ENCODE measurements around the gene PAK1. TPM values are rescaled to one million over a fixed set of nuclear protein-coding genes. Genes with fewer than 3 reads are reported as not detected.

The PAK1 gene
- polyA plus RNA-seq, 1 donor (not counting 4 experiments of a cell fraction or from before 2014, with no cell fraction given) = 78.2 TPM

GRCh38 chr11:77397631-77398030 is 76.3 kb downstream of the PAK1 start:
- TF ChIP-seq EZH2 (IDR thresholded peaks at IDR 0.05; ENCODE audit: low read length) = no peak
- no peak for TF ChIP-seq CTCF (optimal IDR thresholded peaks at IDR 0.05 in 1 of 3, IDR thresholded peaks at IDR 0.05 in 1 of 3, conservative IDR thresholded peaks at IDR 0.05 in 1 of 3; ENCODE audit: extremely low read depth in 1 of 3, insufficient read depth in 2 of 3, low read length in 3 of 3)
- Histone ChIP-seq H3K4me3 (ENCODE audit: control insufficient read depth in 2 of 3, extremely low read depth in 1 of 3, insufficient read depth in 2 of 3, low read depth in 1 of 3, low read length in 3 of 3) (no peak overlapping the region), H3K9ac (ENCODE audit: control insufficient read depth, extremely low read depth, insufficient read depth, low read length) (no peak overlapping the region), H2AFZ (ENCODE audit: control insufficient read depth, low read length) (no peak overlapping the region), H3K36me3 (ENCODE audit: control insufficient read depth in 2 of 2, extremely low read depth in 1 of 2, insufficient read depth in 2 of 2, low read length in 2 of 2) (no peaks in the 10 kb centered on the region), H3K79me2 (ENCODE audit: control insufficient read depth, insufficient read depth, low read length) (peaks cover 45% of the 10 kb centered on the region), H3K4me1 (ENCODE audit: control insufficient read depth, extremely low read depth, insufficient read depth, low read length) (peaks cover 30% of the 10 kb centered on the region), H3K9me3 (ENCODE audit: control insufficient read depth, low read depth, low read length) (no peaks in the 10 kb centered on the region), H3K27ac (ENCODE audit: control insufficient read depth, insufficient read depth, low read length) (no peak overlapping the region), H4K20me1 (ENCODE audit: control insufficient read depth, extremely low read depth, insufficient read depth, low read length) (no peaks in the 10 kb centered on the region), H3K27me3 (ENCODE audit: control insufficient read depth, extremely low read depth, insufficient read depth, low read length) (no peaks in the 10 kb centered on the region), H3K9me1 (ENCODE audit: control insufficient read depth, extremely low read depth, insufficient read depth, low read length) (no peaks in the 10 kb centered on the region), H3K4me2 (ENCODE audit: control insufficient read depth, extremely low read depth, insufficient read depth, low read depth, low read length) (no peak overlapping the region)
- dilution Hi-C loops (cut with MboI; ENCODE audit: extremely low pct_ligation_motif_present, low sequenced_read_pairs) = no loop called here
- DNase-seq (ENCODE audit: low read depth, low spot score) = no peak
- FAIRE-seq = no peak

- no peaks in the 10 kb centered on the region for H3K9me3 ChIP-seq (ENCODE audit: control insufficient read depth, low read depth, low read length)
- H3K4me3 ChIP-seq (ENCODE audit: control insufficient read depth in 2 of 3, extremely low read depth in 1 of 3, insufficient read depth in 2 of 3, low read depth in 1 of 3, low read length in 3 of 3) = no peak overlapping the region
- TF ChIP-seq EZH2 (IDR thresholded peaks at IDR 0.05; ENCODE audit: low read length) = no peak
- TF ChIP-seq CTCF (optimal IDR thresholded peaks at IDR 0.05 in 1 of 3, IDR thresholded peaks at IDR 0.05 in 1 of 3, conservative IDR thresholded peaks at IDR 0.05 in 1 of 3; ENCODE audit: extremely low read depth in 1 of 3, insufficient read depth in 2 of 3, low read length in 3 of 3) = no peak
- peaks cover 22% of the 10 kb centered on the region for H3K4me1 ChIP-seq (ENCODE audit: control insufficient read depth, extremely low read depth, insufficient read depth, low read length)
- H2AFZ ChIP-seq (ENCODE audit: control insufficient read depth, low read length) = no peak overlapping the region
- no peaks in the 10 kb centered on the region for H4K20me1 ChIP-seq (ENCODE audit: control insufficient read depth, extremely low read depth, insufficient read depth, low read length)
- DNase-seq (ENCODE audit: low read depth, low spot score) (no peak), FAIRE-seq (no peak)
- H3K79me2 ChIP-seq (ENCODE audit: control insufficient read depth, insufficient read depth, low read length) = peaks cover 45% of the 10 kb centered on the region
- H3K9me1 ChIP-seq (ENCODE audit: control insufficient read depth, extremely low read depth, insufficient read depth, low read length) = no peaks in the 10 kb centered on the region
- no peak overlapping the region for H3K27ac ChIP-seq (ENCODE audit: control insufficient read depth, insufficient read depth, low read length)
- H3K9ac ChIP-seq (ENCODE audit: control insufficient read depth, extremely low read depth, insufficient read depth, low read length) = no peak overlapping the region
- dilution Hi-C loops (cut with MboI; ENCODE audit: extremely low pct_ligation_motif_present, low sequenced_read_pairs) = no loop called here
- no peaks in the 10 kb centered on the region for H3K27me3 ChIP-seq (ENCODE audit: control insufficient read depth, extremely low read depth, insufficient read depth, low read length)
- no peaks in the 10 kb centered on the region for H3K36me3 ChIP-seq (ENCODE audit: control insufficient read depth in 2 of 2, extremely low read depth in 1 of 2, insufficient read depth in 2 of 2, low read length in 2 of 2)
- no peak overlapping the region for H3K4me2 ChIP-seq (ENCODE audit: control insufficient read depth, extremely low read depth, insufficient read depth, low read depth, low read length)
Observed at GRCh38 chr11:77396911-77397310, 77.0 kb downstream of the PAK1 start.
